ENCODE data around the gene RNASE13. TPM values are rescaled to one million over a fixed set of nuclear protein-coding genes. Genes with fewer than 3 reads are reported as not detected.

The RNASE13 gene
- total RNA-seq, 4 donors from 2014 or later, result not detected

DNA sequence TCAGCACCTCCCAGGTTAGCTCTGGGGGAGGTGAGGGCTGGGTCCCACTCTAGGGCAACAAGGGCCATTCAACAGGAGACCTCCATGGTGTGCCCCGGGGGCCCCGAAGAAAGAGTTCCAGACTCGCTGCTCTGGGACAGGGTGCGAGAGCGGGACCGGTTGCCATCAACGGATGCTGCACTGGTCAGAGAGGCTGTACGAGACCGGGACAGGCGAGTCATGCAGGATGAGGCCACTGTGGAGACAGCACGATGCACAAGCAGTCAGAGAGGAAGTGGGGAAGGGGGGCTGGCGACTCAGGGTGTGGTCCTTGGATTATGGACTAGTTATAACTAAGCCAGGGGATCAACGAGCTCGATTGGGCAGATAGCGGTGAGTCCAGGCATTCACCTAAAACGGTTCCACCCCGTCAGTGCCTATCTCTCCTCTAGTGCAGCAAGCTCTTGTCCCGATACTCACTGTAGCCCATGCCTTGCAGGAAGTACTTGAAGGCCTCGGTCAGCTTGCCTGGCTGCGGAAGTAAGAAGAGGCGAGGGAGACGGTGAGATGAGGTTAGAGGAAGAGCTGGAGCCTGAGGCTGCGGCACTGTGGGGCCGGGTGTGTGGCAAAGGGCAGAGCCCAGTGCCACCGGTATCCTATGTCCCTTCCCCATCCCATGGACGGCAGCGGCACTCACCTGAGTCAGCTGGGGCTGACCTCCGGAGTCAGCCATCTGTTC is 16.9 kb downstream of the RNASE13 start:
- Histone ChIP-seq H3K27me3 (no peaks in the 10 kb centered on the region), H3K9me3 (no peaks in the 10 kb centered on the region), H3K4me3 (replicated peaks in 1 of 3) (no peak overlapping the region), H3K27ac (no peak overlapping the region), H3K4me1 (no peaks in the 10 kb centered on the region), H3K36me3 (peaks cover 11 to 21% of the 10 kb centered on the region in 2 donors)
- no peak for TF ChIP-seq POLR2A (IDR thresholded peaks at IDR 0.05)
- TF ChIP-seq, protein P1, sequence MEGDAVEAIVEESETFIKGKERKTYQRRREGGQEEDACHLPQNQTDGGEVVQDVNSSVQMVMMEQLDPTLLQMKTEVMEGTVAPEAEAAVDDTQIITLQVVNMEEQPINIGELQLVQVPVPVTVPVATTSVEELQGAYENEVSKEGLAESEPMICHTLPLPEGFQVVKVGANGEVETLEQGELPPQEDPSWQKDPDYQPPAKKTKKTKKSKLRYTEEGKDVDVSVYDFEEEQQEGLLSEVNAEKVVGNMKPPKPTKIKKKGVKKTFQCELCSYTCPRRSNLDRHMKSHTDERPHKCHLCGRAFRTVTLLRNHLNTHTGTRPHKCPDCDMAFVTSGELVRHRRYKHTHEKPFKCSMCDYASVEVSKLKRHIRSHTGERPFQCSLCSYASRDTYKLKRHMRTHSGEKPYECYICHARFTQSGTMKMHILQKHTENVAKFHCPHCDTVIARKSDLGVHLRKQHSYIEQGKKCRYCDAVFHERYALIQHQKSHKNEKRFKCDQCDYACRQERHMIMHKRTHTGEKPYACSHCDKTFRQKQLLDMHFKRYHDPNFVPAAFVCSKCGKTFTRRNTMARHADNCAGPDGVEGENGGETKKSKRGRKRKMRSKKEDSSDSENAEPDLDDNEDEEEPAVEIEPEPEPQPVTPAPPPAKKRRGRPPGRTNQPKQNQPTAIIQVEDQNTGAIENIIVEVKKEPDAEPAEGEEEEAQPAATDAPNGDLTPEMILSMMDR (IDR thresholded peaks at IDR 0.05), result no peak
- WGBS, 2 donors, result 83 to 86% methylated on average over 26 to 28 of the region's 28 CpGs
- intact Hi-C loops (cut with DNase I), result loop anchor here (2.0 to 5.0 kb wide), 2 partner anchors 23 to 75 kb away; no protein-coding TSS in a partner anchor
- no peak for DNase-seq

DNA sequence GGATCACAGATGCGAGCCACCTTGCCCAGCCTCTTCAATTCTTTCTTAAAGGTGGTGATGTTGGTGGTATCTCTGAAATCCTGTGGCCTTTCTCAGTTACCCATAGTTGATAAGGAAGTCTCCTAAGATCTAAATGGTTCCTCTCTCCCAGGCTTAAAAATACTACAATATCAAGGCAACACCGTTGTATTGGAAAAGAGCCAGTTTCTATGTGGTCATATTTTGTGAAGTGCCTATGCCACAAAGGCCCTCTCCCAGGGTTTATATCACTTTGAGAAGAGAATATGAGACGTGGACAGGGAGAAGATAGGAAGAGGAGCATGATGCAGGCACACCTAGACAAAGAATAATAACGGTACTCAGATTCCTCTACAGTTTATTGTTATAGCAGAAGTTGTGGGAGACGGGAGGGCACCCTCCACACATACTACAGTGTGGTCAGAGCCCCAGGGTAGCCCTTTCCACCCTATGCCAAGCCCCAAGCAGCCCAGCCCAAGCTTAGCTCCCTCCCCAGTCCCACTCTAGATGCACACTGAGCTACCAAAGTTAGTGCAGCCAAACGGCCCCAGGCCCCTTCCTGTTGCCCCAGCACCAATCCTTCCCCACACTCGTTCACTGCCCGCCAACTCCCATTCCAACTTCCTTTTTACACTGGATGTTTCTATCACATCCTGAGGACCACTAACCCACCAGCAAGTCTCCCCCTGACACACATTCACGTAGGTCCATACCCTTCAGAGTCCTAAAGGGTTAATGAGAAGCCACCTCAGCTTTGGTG is 18.0 kb downstream of the RNASE13 start:
- WGBS, 2 donors, result 71 to 79% methylated on average over 9 of the region's 9 CpGs

DNA sequence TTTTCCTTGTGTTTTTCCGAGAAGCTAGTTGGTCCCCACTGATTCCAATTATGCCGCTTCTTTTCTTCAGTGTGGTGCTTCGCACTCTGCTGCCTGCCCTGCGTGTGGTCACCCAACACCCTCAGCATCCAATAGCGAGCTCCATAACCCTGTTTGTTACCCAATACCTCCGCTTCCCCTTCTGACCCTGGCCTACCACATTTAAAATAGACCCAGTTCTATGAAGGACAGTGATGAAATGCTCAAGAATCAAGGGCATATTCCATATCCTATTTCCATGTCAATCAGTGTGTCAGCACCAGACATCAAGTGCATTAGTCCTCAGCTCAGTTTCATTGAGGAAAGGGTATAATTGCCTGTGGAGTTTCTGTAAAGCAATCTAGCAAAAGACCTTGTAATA is 19.3 kb downstream of the RNASE13 start:
- intact Hi-C loops (cut with DNase I), result loop anchor here (5.0 kb wide), 1 partner anchor 77 kb away; no protein-coding TSS in a partner anchor
- Histone ChIP-seq H3K4me1 (no peaks in the 10 kb centered on the region), H3K27me3 (no peaks in the 10 kb centered on the region), H3K36me3 (peaks cover 11 to 19% of the 10 kb centered on the region in 2 donors), H3K4me3 (replicated peaks in 1 of 3) (no peak overlapping the region), H3K9me3 (no peaks in the 10 kb centered on the region), H3K27ac (peak overlapping the region in 1 of 3 donors; percentile 14)
- 69 to 80% methylated on average over 6 of the region's 6 CpGs for WGBS, 2 donors
- DNase-seq, result no peak
- TF ChIP-seq, protein P1 (IDR thresholded peaks at IDR 0.05), result no peak
- no peak for TF ChIP-seq POLR2A (IDR thresholded peaks at IDR 0.05)

More for the DNA sequence above, 18.0 kb downstream of the RNASE13 start:
- Histone ChIP-seq H3K27me3 (no peaks in the 10 kb centered on the region), H3K27ac (no peak overlapping the region), H3K4me1 (no peaks in the 10 kb centered on the region), H3K36me3 (peaks cover 11 to 21% of the 10 kb centered on the region in 2 donors), H3K9me3 (no peaks in the 10 kb centered on the region), H3K4me3 (replicated peaks in 1 of 3) (no peak overlapping the region)
- no peak for DNase-seq
- no peak for TF ChIP-seq POLR2A (IDR thresholded peaks at IDR 0.05)
- TF ChIP-seq, protein P1 (IDR thresholded peaks at IDR 0.05), result no peak
- intact Hi-C loops (cut with DNase I), result loop anchor here (2.0 to 5.0 kb wide), 2 partner anchors 24 to 76 kb away; no protein-coding TSS in a partner anchor

DNA sequence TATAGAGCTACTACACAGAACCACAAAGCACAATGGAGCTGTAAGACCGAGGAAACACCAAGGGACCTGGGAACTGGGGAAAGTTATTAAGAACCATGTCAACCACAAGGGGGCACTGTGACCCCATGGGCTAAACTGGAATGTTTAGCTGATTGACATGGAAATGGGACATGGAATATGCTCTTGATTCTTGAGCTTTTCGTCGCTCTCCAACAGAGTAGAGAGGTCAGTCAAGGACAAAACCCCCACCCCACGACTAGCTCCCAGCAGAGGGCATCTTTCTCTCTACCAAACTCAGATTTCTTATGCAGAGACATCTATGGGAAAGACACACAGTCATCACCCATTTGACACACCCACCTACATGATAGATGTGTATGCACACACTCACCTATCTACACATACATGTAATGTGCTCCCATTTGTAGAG is 19.8 kb downstream of the RNASE13 start:
- no peaks in the 10 kb centered on the region for H3K4me1 ChIP-seq
- no peaks in the 10 kb centered on the region for H3K9me3 ChIP-seq
- no peaks in the 10 kb centered on the region for H3K27me3 ChIP-seq
- H3K4me3 ChIP-seq (replicated peaks in 1 of 3), result no peak overlapping the region
- no peak overlapping the region for H3K27ac ChIP-seq
- peak; percentile 84 to 91 for DNase-seq
- H3K36me3 ChIP-seq, result peaks cover 11 to 18% of the 10 kb centered on the region in 2 donors
- WGBS, 2 donors, result 0 to 1% methylated on average over 4 of the region's 4 CpGs
- no peak for TF ChIP-seq POLR2A (IDR thresholded peaks at IDR 0.05)
- TF ChIP-seq, protein P1 (IDR thresholded peaks at IDR 0.05), result peak; percentile 91 to 97 (median 95)
- intact Hi-C loops (cut with DNase I), result loop anchor here (5.0 kb wide), 1 partner anchor 78 kb away; no protein-coding TSS in a partner anchor
